ENCODE measurements around the gene PTPN12.

DNA sequence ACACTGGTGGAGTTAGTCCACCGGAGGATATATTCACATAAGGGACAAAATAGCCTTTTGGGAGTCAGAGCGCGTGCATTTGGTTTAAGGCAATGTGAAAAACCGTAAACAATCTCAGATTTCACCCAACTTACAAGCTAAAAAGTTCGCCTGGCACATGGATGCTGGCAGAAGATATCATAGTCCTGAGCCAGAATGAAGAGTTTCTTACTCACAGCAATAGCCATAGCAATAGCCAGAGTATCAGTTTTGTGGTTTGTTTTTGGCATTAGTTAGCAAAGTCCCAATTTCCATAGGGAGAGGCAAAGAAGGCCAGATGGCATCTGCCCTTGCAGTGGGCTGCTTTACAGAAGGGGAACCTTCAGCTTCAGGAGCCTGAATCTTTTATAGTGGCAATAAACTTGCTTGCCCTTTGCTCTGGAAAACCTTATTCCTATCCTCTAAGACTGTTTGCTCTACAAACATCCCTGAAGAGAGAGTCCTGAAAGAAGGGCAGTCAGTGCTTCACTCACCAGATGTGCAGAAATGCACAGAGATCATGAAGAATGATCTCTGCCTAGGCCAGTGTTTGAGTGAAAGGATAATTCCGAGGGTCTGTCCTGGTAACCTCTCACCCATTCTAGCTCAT, 130.5 kb downstream of the PTPN12 start:
- TF ChIP-seq CTCF (conservative IDR thresholded peaks at IDR 0.05 in 1 of 2, IDR thresholded peaks at IDR 0.05 in 1 of 2; ENCODE audit: extremely low read depth in 1 of 2, insufficient read depth in 1 of 2, low read depth in 1 of 2, low read length in 2 of 2), result no peak
- no peak for TF ChIP-seq EZH2 (IDR thresholded peaks at IDR 0.05; ENCODE audit: borderline replicate concordance, low read length)
